GM12801 (cell line): Measurements from ENCODE around the gene GFER.

ENCODE experiments used
- TF ChIP-seq, protein P1 (sequence below): IDR thresholded peaks from one replicate; pipeline ENCODE4 v1.5.1; 2011; ENCODE audit warnings: control low read depth; ENCODE audit not compliant: insufficient read length; ENCODE audit errors: extremely low read depth

The GFER gene

DNA sequence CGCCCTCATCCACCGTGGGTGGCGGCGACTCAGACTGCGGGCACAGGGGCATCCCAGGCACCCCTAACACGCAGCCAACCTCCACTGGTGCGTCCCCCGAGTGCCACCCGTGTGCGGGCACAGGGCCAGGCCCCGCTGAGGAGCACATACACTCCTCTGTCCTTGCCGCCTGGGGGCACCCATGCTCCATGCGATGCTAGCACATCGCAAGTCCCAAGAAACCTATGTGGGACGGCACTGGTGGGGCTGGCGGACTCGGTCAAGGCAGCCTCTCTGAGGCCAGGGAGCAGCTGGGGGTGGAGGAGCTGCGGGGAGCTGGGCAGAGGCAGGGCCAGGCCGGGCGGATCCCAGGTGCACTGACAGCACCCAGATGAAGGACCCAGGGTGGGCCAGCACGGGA, 21.7 kb downstream of the GFER start:
- TF ChIP-seq, protein P1, sequence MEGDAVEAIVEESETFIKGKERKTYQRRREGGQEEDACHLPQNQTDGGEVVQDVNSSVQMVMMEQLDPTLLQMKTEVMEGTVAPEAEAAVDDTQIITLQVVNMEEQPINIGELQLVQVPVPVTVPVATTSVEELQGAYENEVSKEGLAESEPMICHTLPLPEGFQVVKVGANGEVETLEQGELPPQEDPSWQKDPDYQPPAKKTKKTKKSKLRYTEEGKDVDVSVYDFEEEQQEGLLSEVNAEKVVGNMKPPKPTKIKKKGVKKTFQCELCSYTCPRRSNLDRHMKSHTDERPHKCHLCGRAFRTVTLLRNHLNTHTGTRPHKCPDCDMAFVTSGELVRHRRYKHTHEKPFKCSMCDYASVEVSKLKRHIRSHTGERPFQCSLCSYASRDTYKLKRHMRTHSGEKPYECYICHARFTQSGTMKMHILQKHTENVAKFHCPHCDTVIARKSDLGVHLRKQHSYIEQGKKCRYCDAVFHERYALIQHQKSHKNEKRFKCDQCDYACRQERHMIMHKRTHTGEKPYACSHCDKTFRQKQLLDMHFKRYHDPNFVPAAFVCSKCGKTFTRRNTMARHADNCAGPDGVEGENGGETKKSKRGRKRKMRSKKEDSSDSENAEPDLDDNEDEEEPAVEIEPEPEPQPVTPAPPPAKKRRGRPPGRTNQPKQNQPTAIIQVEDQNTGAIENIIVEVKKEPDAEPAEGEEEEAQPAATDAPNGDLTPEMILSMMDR = no peak

DNA sequence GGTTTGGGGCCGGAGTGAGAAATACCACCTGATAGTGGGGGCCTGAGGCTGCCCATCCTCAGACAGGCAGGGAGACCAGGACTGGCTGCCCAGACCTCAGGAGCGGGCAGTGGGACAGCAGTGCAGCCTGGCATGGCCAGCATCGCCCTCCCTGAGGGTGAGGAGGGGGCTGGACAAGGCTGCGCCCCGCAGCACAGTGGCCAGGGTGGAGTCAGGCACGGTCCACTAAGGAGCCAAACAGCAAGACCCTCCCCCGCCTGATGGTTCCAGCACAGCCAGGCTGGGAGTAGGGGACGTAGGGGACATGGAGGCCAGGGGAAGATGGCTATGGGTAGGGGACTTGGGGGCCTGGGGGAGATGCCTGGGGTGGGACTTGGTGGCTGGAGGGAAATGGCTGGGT, 22.3 kb downstream of the GFER start:
- TF ChIP-seq, protein P1 = no peak

DNA sequence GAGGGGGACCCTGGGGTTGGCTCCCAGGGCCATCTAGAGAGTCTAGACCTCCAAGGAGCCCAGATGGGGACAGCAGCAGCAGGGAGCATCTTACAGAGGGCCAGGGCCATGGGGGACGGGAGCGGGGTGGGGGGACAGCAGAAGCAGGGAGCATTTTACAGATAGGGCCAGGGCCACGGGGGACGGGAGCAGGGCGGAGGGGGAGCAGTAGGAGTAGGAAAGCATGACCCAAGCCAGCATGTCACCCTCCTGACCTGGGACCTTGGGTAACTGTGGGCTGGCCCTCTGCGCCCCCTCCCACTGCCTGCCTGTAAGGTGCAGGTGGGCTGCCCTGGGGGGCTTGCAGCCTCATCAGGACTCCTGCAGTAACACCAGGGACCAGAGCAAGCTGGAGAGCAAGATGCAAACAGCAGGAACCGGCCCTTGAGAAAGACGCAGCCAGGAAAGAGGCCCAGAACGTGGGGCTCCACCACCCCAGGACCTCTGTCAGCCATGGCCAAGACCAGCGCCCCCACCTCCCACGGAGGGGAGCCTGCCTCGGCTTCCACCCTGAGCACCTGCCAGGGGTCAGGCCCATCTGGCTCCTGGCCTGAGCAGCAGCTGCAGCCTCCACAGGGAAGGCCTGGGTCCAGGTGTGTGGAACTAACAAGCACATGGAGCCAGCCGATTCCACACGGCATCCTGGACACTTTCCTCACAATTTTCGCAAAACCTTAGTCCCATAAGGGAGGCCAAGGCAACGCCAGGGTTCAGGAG, 23.3 kb downstream of the GFER start:
- TF ChIP-seq, protein P1 = no peak

DNA sequence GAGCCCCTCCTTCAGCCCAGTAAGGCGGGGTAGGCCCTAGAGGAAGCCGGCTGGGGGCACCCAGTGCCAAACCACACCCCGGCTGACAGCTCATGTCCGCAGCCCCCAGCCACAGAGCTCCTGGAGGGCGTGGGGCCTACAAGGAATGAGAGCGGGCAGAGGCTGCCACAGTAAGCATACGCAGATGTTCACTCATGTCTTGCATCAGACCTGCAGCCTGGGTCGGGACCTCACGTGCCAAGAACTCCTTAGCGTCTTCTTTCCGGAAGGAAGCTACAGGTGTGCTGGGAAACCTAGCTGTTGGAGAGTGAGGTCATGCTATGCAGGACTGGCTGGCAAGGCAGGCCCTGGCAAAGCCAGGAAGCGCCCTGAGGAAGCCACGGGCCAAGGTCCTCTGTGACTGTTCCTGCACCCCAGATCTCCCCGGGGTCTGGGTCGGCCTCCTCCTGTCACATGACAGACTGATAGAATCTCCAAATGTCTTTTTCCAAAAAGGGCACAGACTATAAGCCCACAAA, 24.1 kb downstream of the GFER start:
- TF ChIP-seq, protein P1 = no peak

DNA sequence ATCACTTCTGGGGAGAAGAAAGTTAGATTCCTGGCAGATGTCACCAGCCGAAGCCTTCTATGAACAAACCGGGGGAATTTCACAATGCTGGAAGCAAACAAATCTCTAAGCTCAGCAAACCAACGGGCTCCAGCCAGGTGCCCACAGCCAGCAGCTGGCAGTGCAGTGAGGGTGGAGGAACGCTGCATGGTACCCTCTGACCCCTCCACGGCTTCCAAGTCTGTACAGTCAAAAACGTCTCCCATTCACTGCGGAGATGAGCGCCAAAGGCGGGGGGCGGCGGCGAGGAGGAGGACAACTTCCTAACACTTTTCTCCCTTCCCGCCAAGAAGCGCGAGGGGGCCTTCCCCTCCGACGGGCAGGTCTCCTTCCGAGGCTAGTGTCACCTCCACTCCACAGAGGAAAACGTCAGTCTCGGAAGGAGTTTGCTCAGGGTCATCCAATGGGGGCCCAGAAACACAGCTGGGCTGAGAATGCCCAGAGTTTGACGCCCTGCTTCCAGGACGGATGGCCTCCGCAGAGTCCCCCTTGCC, 24.7 kb downstream of the GFER start:
- TF ChIP-seq, protein P1 = no peak

DNA sequence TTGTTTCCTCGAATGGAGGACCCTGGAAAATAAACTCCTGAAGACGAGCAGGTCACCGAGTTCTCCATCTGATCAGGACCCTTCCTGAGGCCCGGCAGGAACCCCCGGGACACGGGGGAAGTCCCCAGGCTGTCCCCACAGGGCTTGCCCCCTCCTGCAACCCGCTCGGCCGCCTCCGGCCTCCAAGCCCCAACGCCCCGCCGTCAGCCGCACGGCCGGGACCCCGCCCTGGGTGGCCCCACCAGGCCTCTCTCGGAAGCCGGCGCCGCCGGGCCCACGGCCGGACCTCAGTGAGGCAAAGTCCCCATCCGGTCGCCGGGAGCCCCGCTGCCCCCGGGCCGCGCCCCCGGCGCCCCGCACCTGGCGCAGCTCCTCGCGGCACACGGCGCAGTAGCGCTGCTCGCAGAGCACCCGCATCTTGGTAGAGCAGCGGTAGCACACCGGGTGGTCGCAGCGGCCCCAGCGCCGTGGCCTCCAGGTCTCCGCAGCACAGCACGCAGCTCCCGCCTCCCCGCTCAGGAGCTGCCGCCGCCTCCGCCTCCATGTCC, 25.2 kb downstream of the GFER start:
- TF ChIP-seq, protein P1 = no peak

DNA sequence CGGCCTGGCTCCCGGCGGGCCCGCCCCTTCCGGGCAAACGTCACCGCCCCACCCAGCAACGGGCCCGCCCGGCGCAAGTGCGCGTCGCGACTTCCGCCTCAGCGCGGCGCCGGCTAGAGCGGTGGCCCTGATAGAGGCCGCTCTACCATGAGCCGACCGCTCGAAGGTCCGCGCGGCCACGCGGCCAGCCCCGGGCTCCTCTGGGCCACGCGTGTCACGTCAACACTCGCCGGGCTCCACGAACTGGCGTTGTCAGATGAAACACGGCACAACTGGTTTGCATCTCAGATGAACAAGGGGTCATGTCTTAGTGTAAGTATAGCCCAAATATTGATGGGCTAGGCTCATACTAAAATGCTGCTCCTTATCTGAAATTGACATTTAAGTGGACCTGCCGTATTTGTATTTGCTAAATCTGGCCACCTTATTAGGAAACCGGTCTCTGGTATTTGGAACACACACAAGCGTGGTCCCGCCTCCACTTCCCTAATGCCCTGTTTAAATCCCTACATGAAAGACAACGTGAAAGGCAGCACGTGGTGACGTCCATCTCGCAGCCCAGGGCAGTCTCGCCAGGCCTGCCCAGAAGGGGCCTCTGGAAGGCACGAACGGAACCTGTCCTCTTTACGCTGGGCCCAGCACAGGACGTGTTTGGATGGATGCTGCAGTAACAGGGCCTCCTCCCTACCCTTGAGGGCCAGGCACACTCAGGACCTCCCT, 26.0 kb downstream of the GFER start, which contains the start of gene ZNF598:
TSS of gene ZNF598 (minus strand) at position 31 of the 720 bp plus-strand sequence.
- TF ChIP-seq, protein P1 = no peak
